SK-N-MC (cell line): Measurements from ENCODE around the gene TMA7.

ENCODE experiments used
- EZH2 ChIP-seq: fragments of 200-600 bp; sonication (generic); IDR thresholded peaks from one replicate; pipeline ENCODE4 v1.6.1; 2017; ENCODE audit warnings: antibody characterized with exemption
- POLR2AphosphoS5 ChIP-seq: IDR thresholded peaks from 2 replicates; pipeline ENCODE4 v1.6.1; 2012; ENCODE audit warnings: mild to moderate bottlenecking, low read depth, low read length, borderline replicate concordance

GRCh38 chr3:48422681-48423080, 17.4 kb upstream of the TMA7 start:
- TF ChIP-seq POLR2AphosphoS5 (no peak), EZH2 (no peak)
